Pancreas (tissue), 10 donors: ENCODE data around the gene CAMSAP1. TPM values are rescaled to one million over a fixed set of nuclear protein-coding genes. Genes with fewer than 3 reads are reported as not detected.

Experiments used
- ATAC-seq, 4 donors: fragments of 200-7000 bp; cut with Tn5 transposase; one replicate each; pipeline versions ENCODE4 v1.8.0 to v1.9.1; 2020; ENCODE audit warnings: mild to moderate bottlenecking in 4 of 4, moderate library complexity in 4 of 4
- DNase-seq, 6 donors: peaks; one replicate each; pipeline ENCODE4 v3.0.0-alpha.2; 2020
- FAIRE-seq: peaks from 2 replicates; lab custom pipeline; 2012; peaks lifted over from hg19 to GRCh38; lab: Jason Lieb, UNC
- H3K27ac ChIP-seq, 4 donors: fragments of 200-600 bp; sonication (generic); 1 replicate in 3 of 4; 2 replicates in 1 of 4; pipeline versions ENCODE4 v1.5.0 to v1.8.0; 2020
- H3K27me3 ChIP-seq, 4 donors: fragments of 200-600 bp; one replicate each; pipeline ENCODE4 v1.8.0; 2021
- H3K36me3 ChIP-seq, 3 donors: fragments of 200-600 bp; sonication (generic) in 1 of 3; one replicate each; pipeline versions ENCODE4 v1.5.0 to v1.8.0; 2020 to 2021
- H3K4me1 ChIP-seq, 3 donors: fragments of 200-600 bp; one replicate each; pipeline ENCODE4 v1.8.0; 2021
- H3K4me3 ChIP-seq, 4 donors: fragments of 200-600 bp; sonication (generic) in 2 of 4; one replicate each; pipeline versions ENCODE4 v1.5.0 to v1.8.0; 2020 to 2021
- H3K9me3 ChIP-seq, 4 donors: fragments of 200-600 bp; one replicate each; pipeline ENCODE4 v1.8.0; 2021
- WGBS, 2 donors: extraction: QIAGEN DNeasy Blood & Tissue Kit; methylation state at CpG; one replicate each; pipeline ENCODE4 v1.1.7; 2013; 5-methylcytosine and 5-hydroxymethylcytosine counted together
- intact Hi-C, 3 donors: fragments of 100-400 bp; cut with DNase I; formaldehyde crosslinking; loops; one replicate each; pipeline versions ENCODE4 v1.11.1 to v1.14.2; 2022
- polyA plus RNA-seq, 2 donors: library from polyadenylated mRNA; stranded (reverse); fragments of 200-250 nt; gene quantifications; one replicate each; pipeline ENCODE4 v1.2.3, GENCODE V29; 2013
- total RNA-seq, 6 donors: library from RNA; stranded (reverse); fragmentation: NEBNext Ultra II Directional in 4 of 6; extraction: Animal tissue kit (Norgen Biotek cat#: 25700) in 4 of 6; gene quantifications; one replicate each; pipeline versions ENCODE4 v1.2.1 to v1.2.4, GENCODE V29; 2021 to 2023
- TF ChIP-seq, protein P1 (sequence below), 4 donors: fragments of 200-600 bp; sonication (generic) in 3 of 4; IDR thresholded peaks; one replicate each; pipeline versions ENCODE4 v1.5.0 to v1.8.0; 2021; ENCODE audit warnings: antibody characterized with exemption in 4 of 4
- donor health status: healthy with polysubstance abuse.
- donor health status: DM: no; HTN: no; CAD: no; lungs with moderate emphysema.
- donor health status: DM: no; HTN: no; CAD: no.
- donor health status: control.
- donor health status: control.
- donor health status: Bipolar disorder and iron deficiency.
- donor health status: DM: yes; HTN: yes; CAD: no.
- donor health status: DM: no; HTN: no; CAD: no.
- donor health status: DM: no; HTN: no; CAD: no.
- donor health status: DM: yes; HTN: yes; CAD: no.

Gene CAMSAP1
- total and polyA plus RNA-seq, 8 donors = 3.8 to 20.1 (median 12.7) TPM

DNA sequence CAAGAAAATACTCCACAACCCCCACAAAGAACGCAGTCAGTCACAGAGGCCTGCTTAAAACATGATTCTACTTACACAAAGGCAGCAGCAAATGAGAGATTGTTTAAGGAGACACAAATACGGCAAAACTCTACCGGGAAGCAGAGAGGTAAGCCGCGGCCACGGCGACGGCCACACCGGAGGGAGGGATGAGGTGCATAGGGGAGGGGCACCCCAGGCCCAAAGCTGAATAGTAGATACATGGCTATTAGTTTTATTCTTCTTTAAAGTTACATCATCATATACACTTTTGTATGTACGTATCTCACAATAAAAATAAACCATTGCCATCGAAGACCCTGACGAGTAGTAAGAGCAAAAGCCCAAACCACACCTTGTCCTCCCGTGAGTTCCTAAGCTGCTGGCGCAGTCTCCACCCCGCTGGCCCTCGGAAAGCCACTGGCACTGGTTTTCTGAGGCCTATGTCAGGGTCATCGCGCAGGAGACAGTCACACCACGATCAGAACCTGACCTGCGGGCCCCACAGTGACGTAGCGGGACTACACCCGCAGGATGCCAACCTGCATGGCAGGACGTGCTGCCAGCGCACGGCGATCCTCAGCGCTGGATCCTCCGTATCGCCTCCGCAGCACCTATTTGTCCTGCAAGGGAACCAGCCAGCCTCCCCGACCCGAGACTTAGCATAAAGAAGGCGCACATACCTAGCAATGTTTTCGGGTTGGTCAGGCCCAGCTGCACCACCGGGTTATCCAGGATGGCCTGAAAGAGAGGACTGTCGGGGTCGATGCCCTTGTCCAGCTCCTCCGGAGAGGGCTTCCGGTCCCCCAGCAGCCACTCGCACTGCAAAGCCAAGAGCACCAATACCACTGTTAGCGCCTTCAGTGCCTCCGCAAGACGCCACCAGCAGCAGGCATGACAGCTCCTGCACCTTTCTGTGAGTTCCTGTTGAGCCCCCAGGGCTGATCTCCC lies 30.5 kb upstream of the CAMSAP1 start:
- H3K4me3 ChIP-seq = no peak overlapping the region
- intact Hi-C loops = no loop called here
- WGBS, 2 donors = 94 to 95% methylated on average over 44 of the region's 44 CpGs
- H3K9me3 ChIP-seq = no peaks in the 10 kb centered on the region
- H3K4me1 ChIP-seq = no peaks in the 10 kb centered on the region
- H3K36me3 ChIP-seq = peaks cover 0 to 18% (median 0%) of the 10 kb centered on the region in 3 donors
- no peak overlapping the region for H3K27ac ChIP-seq
- FAIRE-seq = no peak
- ATAC-seq = no peak
- no peak for DNase-seq
- no peaks in the 10 kb centered on the region for H3K27me3 ChIP-seq
- TF ChIP-seq, protein P1, sequence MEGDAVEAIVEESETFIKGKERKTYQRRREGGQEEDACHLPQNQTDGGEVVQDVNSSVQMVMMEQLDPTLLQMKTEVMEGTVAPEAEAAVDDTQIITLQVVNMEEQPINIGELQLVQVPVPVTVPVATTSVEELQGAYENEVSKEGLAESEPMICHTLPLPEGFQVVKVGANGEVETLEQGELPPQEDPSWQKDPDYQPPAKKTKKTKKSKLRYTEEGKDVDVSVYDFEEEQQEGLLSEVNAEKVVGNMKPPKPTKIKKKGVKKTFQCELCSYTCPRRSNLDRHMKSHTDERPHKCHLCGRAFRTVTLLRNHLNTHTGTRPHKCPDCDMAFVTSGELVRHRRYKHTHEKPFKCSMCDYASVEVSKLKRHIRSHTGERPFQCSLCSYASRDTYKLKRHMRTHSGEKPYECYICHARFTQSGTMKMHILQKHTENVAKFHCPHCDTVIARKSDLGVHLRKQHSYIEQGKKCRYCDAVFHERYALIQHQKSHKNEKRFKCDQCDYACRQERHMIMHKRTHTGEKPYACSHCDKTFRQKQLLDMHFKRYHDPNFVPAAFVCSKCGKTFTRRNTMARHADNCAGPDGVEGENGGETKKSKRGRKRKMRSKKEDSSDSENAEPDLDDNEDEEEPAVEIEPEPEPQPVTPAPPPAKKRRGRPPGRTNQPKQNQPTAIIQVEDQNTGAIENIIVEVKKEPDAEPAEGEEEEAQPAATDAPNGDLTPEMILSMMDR (IDR thresholded peaks at IDR 0.05) = no peak

DNA sequence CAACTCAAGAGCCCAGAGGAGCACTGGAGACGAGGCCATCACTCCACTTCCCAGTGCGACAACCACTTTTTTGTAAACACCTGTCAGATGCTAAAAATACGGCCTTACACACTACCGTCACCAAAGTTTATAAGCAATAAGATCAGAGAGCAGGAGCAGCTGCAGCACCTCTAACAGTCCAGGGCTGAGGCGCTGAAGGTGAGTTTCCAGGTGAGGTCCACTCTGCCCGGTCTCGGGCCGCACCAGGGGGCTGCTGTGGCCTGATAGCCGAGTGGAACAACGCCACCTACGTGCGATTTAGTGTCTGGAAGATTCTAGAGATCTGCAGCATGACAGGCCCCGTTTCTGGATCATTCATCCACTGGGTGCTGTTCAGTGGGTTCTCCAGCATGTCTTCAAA lies 25.8 kb upstream of the CAMSAP1 start:
- TF ChIP-seq, protein P1 (IDR thresholded peaks at IDR 0.05) = no peak
- DNase-seq (no peak), FAIRE-seq (no peak), ATAC-seq (no peak)
- WGBS, 2 donors = 93% methylated on average over 13 of the region's 13 CpGs
- Histone ChIP-seq H3K4me1 (no peaks in the 10 kb centered on the region), H3K9me3 (no peaks in the 10 kb centered on the region), H3K4me3 (no peak overlapping the region), H3K27ac (no peak overlapping the region), H3K36me3 (peaks cover 0 to 16% (median 0%) of the 10 kb centered on the region in 3 donors), H3K27me3 (no peaks in the 10 kb centered on the region)
- intact Hi-C loops = no loop called here

DNA sequence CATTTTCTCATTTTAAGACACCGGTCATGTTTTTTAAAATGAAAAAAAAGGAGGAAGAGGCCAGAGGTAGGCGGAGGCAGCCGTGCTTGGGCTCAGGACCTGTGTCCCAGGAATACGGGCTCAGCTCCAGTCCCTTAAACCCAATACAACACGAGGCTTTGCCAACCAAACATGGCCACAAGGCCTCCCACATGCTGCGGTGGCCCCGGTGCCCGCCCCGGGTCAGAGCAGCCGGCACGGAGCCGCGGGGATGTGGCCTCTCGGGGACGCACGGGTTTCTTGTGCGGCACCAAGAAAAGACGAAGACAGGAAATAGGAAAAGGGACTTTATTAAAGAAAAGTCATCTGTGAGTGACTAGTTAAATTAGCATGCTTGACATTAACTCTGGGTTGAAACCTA lies 25.3 kb upstream of the CAMSAP1 start:
- H3K36me3 ChIP-seq = peaks cover 0 to 15% (median 0%) of the 10 kb centered on the region in 3 donors
- H3K4me1 ChIP-seq = no peaks in the 10 kb centered on the region
- no peak overlapping the region for H3K4me3 ChIP-seq
- no peaks in the 10 kb centered on the region for H3K9me3 ChIP-seq
- H3K27ac ChIP-seq = no peak overlapping the region
- no peaks in the 10 kb centered on the region for H3K27me3 ChIP-seq
- WGBS, 2 donors = 96% methylated on average over 18 of the region's 18 CpGs
- FAIRE-seq (no peak), ATAC-seq (no peak), DNase-seq (no peak)
- intact Hi-C loops = no loop called here
- TF ChIP-seq, protein P1 (IDR thresholded peaks at IDR 0.05) = no peak

DNA sequence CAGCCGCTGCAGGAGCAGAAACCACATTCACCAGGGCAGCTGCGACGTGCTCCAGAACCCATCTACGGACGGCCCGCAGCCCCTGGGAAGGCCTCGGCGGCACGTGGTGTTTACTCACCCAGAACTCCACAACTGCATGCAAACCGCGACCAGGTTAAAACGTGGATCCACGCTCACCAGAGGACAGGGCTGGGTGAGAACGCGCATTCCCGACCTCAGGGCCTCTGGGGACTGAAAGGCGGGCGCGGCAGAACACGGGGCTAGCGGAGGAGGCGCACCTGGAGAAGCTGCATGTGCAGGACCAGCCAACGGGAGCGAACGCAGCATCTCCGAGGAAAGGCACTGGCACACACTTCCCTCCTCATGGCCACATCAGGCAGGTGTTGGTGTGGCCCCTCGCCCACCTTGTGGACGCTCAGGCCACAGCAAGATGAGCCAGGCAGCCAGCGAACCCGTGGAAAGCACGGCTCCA lies 24.0 kb upstream of the CAMSAP1 start:
- ATAC-seq = no peak
- intact Hi-C loops = no loop called here
- Histone ChIP-seq H3K4me3 (no peak overlapping the region), H3K27ac (no peak overlapping the region), H3K36me3 (peaks cover 0 to 8% (median 0%) of the 10 kb centered on the region in 3 donors), H3K27me3 (no peaks in the 10 kb centered on the region), H3K9me3 (no peaks in the 10 kb centered on the region), H3K4me1 (no peaks in the 10 kb centered on the region)
- 91% methylated on average over 31 of the region's 31 CpGs for WGBS, 2 donors
- DNase-seq = no peak
- TF ChIP-seq, protein P1 (IDR thresholded peaks at IDR 0.05) = no peak
- no peak for FAIRE-seq
